HG02885 (cell line): ENCODE results near the gene BROX.
"Not testable (repeated sequence)": the region's sequence is repeated elsewhere in the genome, so short reads cannot be mapped to it uniquely, and the experiment has no call there.

Experiments used
- ATAC-seq: cut with Tn5 transposase; IDR thresholded peaks from one replicate; pipeline ENCODE4 v1.9.1; 2021; ENCODE audit warnings: mild to moderate bottlenecking; ENCODE audit not compliant: unreplicated experiment, poor library complexity

The BROX gene

GRCh38 chr1:222712253-222713090 lies at the start of gene BROX, which contains the start of gene AIDA:
BROX (plus strand) TSS chr1:222712564; CDS start chr1:222715700, 3,136 bp downstream.
AIDA (minus strand) TSS chr1:222712491; CDS start chr1:222712317, 174 bp downstream.
- peak; percentile 84 for ATAC-seq

GRCh38 chr1:222663431-222663934 lies 48.9 kb upstream of the BROX start:
- ATAC-seq: no peak

- ATAC-seq: no peak
Measured at GRCh38 chr1:222665964-222666363, 46.4 kb upstream of the BROX start.

GRCh38 chr1:222668184-222668583 lies 44.2 kb upstream of the BROX start:
- not testable (repeated sequence) for ATAC-seq

- not testable (repeated sequence) for ATAC-seq
Measured at GRCh38 chr1:222669107-222669506, 43.3 kb upstream of the BROX start.

GRCh38 chr1:222670110-222670509 lies 42.3 kb upstream of the BROX start:
- ATAC-seq: no peak

- no peak for ATAC-seq
Measured at GRCh38 chr1:222680080-222680479, 32.3 kb upstream of the BROX start.

GRCh38 chr1:222691016-222691415 lies 21.3 kb upstream of the BROX start:
- no peak for ATAC-seq

- no peak for ATAC-seq
Measured at GRCh38 chr1:222694927-222695326, 17.4 kb upstream of the BROX start.

GRCh38 chr1:222696741-222697140 lies 15.6 kb upstream of the BROX start:
- no peak for ATAC-seq

- no peak for ATAC-seq
Measured at GRCh38 chr1:222697203-222697602, 15.2 kb upstream of the BROX start.

GRCh38 chr1:222697826-222698225 lies 14.5 kb upstream of the BROX start:
- no peak for ATAC-seq

- no peak for ATAC-seq
Measured at GRCh38 chr1:222702210-222702609, 10.2 kb upstream of the BROX start.

- no peak for ATAC-seq
Measured at GRCh38 chr1:222704260-222704659, 8.1 kb upstream of the BROX start.

- no peak for ATAC-seq
Measured at GRCh38 chr1:222706815-222707214, 5.5 kb upstream of the BROX start.

- ATAC-seq: no peak
Measured at GRCh38 chr1:222709700-222710153, 2.6 kb upstream of the BROX start.

- ATAC-seq: peak; percentile 35
Measured at GRCh38 chr1:222711319-222712252, 778 bp upstream of the BROX start.

- ATAC-seq: peak; percentile 64
Measured at GRCh38 chr1:222713091-222713961, 962 bp downstream of the BROX start.

GRCh38 chr1:222716393-222716792 lies 4.0 kb downstream of the BROX start:
- no peak for ATAC-seq

GRCh38 chr1:222728746-222729145 lies 16.4 kb downstream of the BROX start:
- no peak for ATAC-seq
